Caco-2 (cell line): ENCODE data around the gene NDUFV1. TPM values are rescaled to one million over a fixed set of nuclear protein-coding genes. Genes with fewer than 3 reads are reported as not detected.
A peak's percentile ranks its signal among the peaks of the same experiment; 100 is the strongest.

Experiments
- BruUV-seq: library from RNA; stranded (reverse); fragments of 400-500 nt; replicated peaks from 2 replicates; lab custom pipeline; 2021; lab: Mats Ljungman, UMichigan
- CTCF ChIA-PET: fragments of 300-600 bp; sonication (Branson Sonifier 250); formaldehyde crosslinking; loops from one replicate; lab custom pipeline; 2022; ENCODE audit warnings: antibody characterized with exemption; lab: Charles Lee
- POLR2A ChIA-PET: fragments of 300-600 bp; sonication (Branson Sonifier 250); formaldehyde crosslinking; loops from one replicate; lab custom pipeline; 2022; ENCODE audit warnings: antibody characterized with exemption; lab: Charles Lee
- DNase-seq, 2 experiments: peaks; one replicate each; pipeline versions ENCODE4 v3.0.0 to v3.0.0-alpha.2; 2020 to 2022
- H3K27me3 ChIP-seq: replicated peaks from 2 replicates; pipeline ENCODE4 v1.6.0; 2011; ENCODE audit warnings: low read length; ENCODE audit not compliant: control insufficient read depth, insufficient read depth
- H3K36me3 ChIP-seq: 2 replicates; pipeline ENCODE4 v1.5.1; 2011; ENCODE audit warnings: low read length; ENCODE audit not compliant: control insufficient read depth, insufficient read depth
- H3K4me1 ChIP-seq: fragments of 250-450 bp; sonication (Bioruptor Pico); 2 replicates; pipeline ENCODE4 v1.5.1; 2020; ENCODE audit warnings: mild to moderate bottlenecking
- H3K4me3 ChIP-seq: 2 replicates; pipeline ENCODE4 v1.5.1; 2011; ENCODE audit warnings: low read depth, mild to moderate bottlenecking, control low read depth, low read length
- H3K9me3 ChIP-seq: fragments of 250-450 bp; sonication (Bioruptor Pico); 2 replicates; pipeline ENCODE4 v1.5.1; 2020; ENCODE audit warnings: mild to moderate bottlenecking, moderate library complexity
- H3K27ac Mint-ChIP-seq: one replicate; pipeline ENCODE4 v1.8.0; 2022; ENCODE audit warnings: mixed read lengths; ENCODE audit not compliant: unreplicated experiment
- H3K27me3 Mint-ChIP-seq: one replicate; pipeline ENCODE4 v1.8.0; 2022; ENCODE audit warnings: mixed read lengths; ENCODE audit not compliant: insufficient read depth, unreplicated experiment
- H3K36me3 Mint-ChIP-seq: one replicate; pipeline ENCODE4 v1.8.0; 2022; ENCODE audit warnings: mild to moderate bottlenecking, mixed read lengths; ENCODE audit not compliant: insufficient read depth, unreplicated experiment
- H3K4me1 Mint-ChIP-seq: one replicate; pipeline ENCODE4 v1.8.0; 2022; ENCODE audit warnings: low read depth, mixed read lengths; ENCODE audit not compliant: unreplicated experiment
- H3K4me3 Mint-ChIP-seq: one replicate; pipeline ENCODE4 v1.8.0; 2022; ENCODE audit warnings: mild to moderate bottlenecking, moderate library complexity, mixed read lengths; ENCODE audit not compliant: unreplicated experiment
- H3K9me3 Mint-ChIP-seq: one replicate; pipeline ENCODE4 v1.8.0; 2022; ENCODE audit warnings: mixed read lengths; ENCODE audit not compliant: unreplicated experiment
- CTCF ChIP-seq, 2 experiments: fragments of 200-600 bp in 1 of 2; IDR thresholded peaks; 1 replicate in 1 of 2; 2 replicates in 1 of 2; pipeline versions ENCODE4 v1.5.1 to v1.8.0; 2011 to 2022; ENCODE audit warnings: antibody characterized with exemption in 1 of 2, control low read depth in 1 of 2, inconsistent platforms in 1 of 2, low read depth in 1 of 2, low read length in 1 of 2, mild to moderate bottlenecking in 1 of 2, moderate library complexity in 1 of 2; ENCODE audit not compliant: insufficient read depth in 1 of 2, severe bottlenecking in 1 of 2, unreplicated experiment in 1 of 2
- intact Hi-C: fragments of 100-400 bp; cut with micrococcal nuclease; formaldehyde crosslinking; loops from one replicate; pipeline ENCODE4 v1.10.0; 2022; ENCODE audit not compliant: unreplicated experiment
- total RNA-seq: library from RNA; stranded (reverse); gene quantifications from 2 replicates; pipeline ENCODE4 v1.2.3, GENCODE V29; 2022

The NDUFV1 gene
- total RNA-seq, 1 experiment from 2014 or later, result 358 TPM

- no peak overlapping the region for H3K27ac Mint-ChIP-seq
These were observed 40.0 kb downstream of the NDUFV1 start for GRCh38 chr11:67646535-67647336.

GRCh38 chr11:67647471-67647870 lies 40.7 kb downstream of the NDUFV1 start:
- ChIA-PET POLR2A (interaction anchor here (2.0 kb wide), 1 partner anchor 17 kb away, joined by 7 read pairs; the partner anchor contains the start of gene NUDT8), CTCF (interaction anchor here (1.0 kb wide), 2 partner anchors 10 to 18 kb away, joined by 3 read pairs; partner anchors contain the start of gene NUDT8)
- peaks cover 21% of the 10 kb centered on the region for H3K4me1 Mint-ChIP-seq
- no peaks in the 10 kb centered on the region for H3K36me3 ChIP-seq
- H3K27me3 ChIP-seq, result no peaks in the 10 kb centered on the region
- peaks cover 5% of the 10 kb centered on the region for H3K9me3 Mint-ChIP-seq
- intact Hi-C loops, result no loop called here
- BruUV-seq, result no TSS peak
- no peak overlapping the region for H3K4me3 ChIP-seq
- H3K36me3 Mint-ChIP-seq, result peaks cover 6% of the 10 kb centered on the region
- H3K9me3 ChIP-seq, result peaks cover 8% of the 10 kb centered on the region; the same call in 1 of the 2 replicates
- H3K27me3 Mint-ChIP-seq, result no peaks in the 10 kb centered on the region
- H3K4me3 Mint-ChIP-seq, result no peak overlapping the region
- H3K4me1 ChIP-seq, result peaks cover 15% of the 10 kb centered on the region
- TF ChIP-seq CTCF (IDR thresholded peaks at IDR 0.05; ENCODE audit: insufficient read depth in 1 of 2, low read depth in 1 of 2, low read length in 1 of 2, severe bottlenecking in 1 of 2, unreplicated experiment in 1 of 2), result no peak
- no peak for DNase-seq
- H3K27ac Mint-ChIP-seq, result no peak overlapping the region

More at GRCh38 chr11:67646535-67647336, 40.0 kb downstream of the NDUFV1 start:
- Histone ChIP-seq H3K4me3 (no peak overlapping the region), H3K9me3 (peaks cover 8% of the 10 kb centered on the region; the same call in 1 of the 2 replicates), H3K36me3 (no peaks in the 10 kb centered on the region), H3K27me3 (no peaks in the 10 kb centered on the region), H3K4me1 (peaks cover 15% of the 10 kb centered on the region)
- Mint-ChIP-seq H3K4me3 (no peak overlapping the region), H3K9me3 (no peaks in the 10 kb centered on the region), H3K27me3 (no peaks in the 10 kb centered on the region), H3K36me3 (peaks cover 6% of the 10 kb centered on the region), H3K4me1 (peaks cover 18% of the 10 kb centered on the region)
- no peak for DNase-seq
- ChIA-PET CTCF (interaction anchor here (0.8 to 1.7 kb wide), 4 partner anchors 11 to 45 kb away, joined by 3 to 5 read pairs (median 3); no protein-coding TSS in a partner anchor), POLR2A (interaction anchor here (2.0 kb wide), 1 partner anchor 16 kb away, joined by 7 read pairs; the partner anchor contains the start of gene NUDT8)
- TF ChIP-seq CTCF (IDR thresholded peaks at IDR 0.05; ENCODE audit: insufficient read depth in 1 of 2, low read depth in 1 of 2, low read length in 1 of 2, severe bottlenecking in 1 of 2, unreplicated experiment in 1 of 2), result no peak
- BruUV-seq, result no TSS peak
- intact Hi-C loops, result no loop called here

- Histone ChIP-seq H3K27me3 (no peaks in the 10 kb centered on the region), H3K4me1 (peaks cover 15% of the 10 kb centered on the region), H3K36me3 (no peaks in the 10 kb centered on the region), H3K4me3 (no peak overlapping the region), H3K9me3 (peaks cover 7% of the 10 kb centered on the region; the same call in 1 of the 2 replicates)
- intact Hi-C loops, result no loop called here
- CTCF ChIA-PET, result interaction anchor here (1.0 kb wide), 2 partner anchors 8 to 19 kb away, joined by 3 to 4 read pairs; partner anchors contain the start of gene NUDT8
- H3K27me3 Mint-ChIP-seq, result no peaks in the 10 kb centered on the region
- no peak overlapping the region for H3K4me3 Mint-ChIP-seq
- POLR2A ChIA-PET, result no interaction called here
- BruUV-seq, result no TSS peak
- peaks cover 6% of the 10 kb centered on the region for H3K36me3 Mint-ChIP-seq
- TF ChIP-seq CTCF (IDR thresholded peaks at IDR 0.05; ENCODE audit: insufficient read depth in 1 of 2, low read depth in 1 of 2, low read length in 1 of 2, severe bottlenecking in 1 of 2, unreplicated experiment in 1 of 2), result peak; percentile 53 to 73
- H3K9me3 Mint-ChIP-seq, result peaks cover 9% of the 10 kb centered on the region
- peaks cover 26% of the 10 kb centered on the region for H3K4me1 Mint-ChIP-seq
- no peak overlapping the region for H3K27ac Mint-ChIP-seq
- peak; percentile 58 to 66 for DNase-seq
These were observed 41.5 kb downstream of the NDUFV1 start for GRCh38 chr11:67648140-67648795.
